Neuron (in vitro differentiated cells): Measurements from ENCODE around the gene SYNGR2.
"Not testable (repeated sequence)": the region's sequence is repeated elsewhere in the genome, so short reads cannot be mapped to it uniquely, and the experiment has no call there.

ENCODE experiments used
- H2AFZ ChIP-seq: one replicate; pipeline ENCODE4 v1.6.1; 2013; ENCODE audit warnings: low read depth, mild to moderate bottlenecking, inconsistent platforms, low read length, moderate library complexity
- H3K27me3 ChIP-seq: one replicate; pipeline ENCODE4 v1.6.1; 2013; ENCODE audit warnings: low read length; ENCODE audit not compliant: insufficient read depth
- H3K36me3 ChIP-seq: one replicate; pipeline ENCODE4 v1.6.1; 2013; ENCODE audit warnings: low read length; ENCODE audit not compliant: insufficient read depth
- H3K4me1 ChIP-seq: one replicate; pipeline ENCODE4 v1.6.1; 2013; ENCODE audit warnings: low read length; ENCODE audit not compliant: insufficient read depth
- H3K4me3 ChIP-seq: 2 replicates; pipeline ENCODE4 v1.5.1; 2013; ENCODE audit warnings: mild to moderate bottlenecking, low read length, moderate library complexity
- H3K9me3 ChIP-seq: one replicate; pipeline ENCODE4 v1.6.1; 2013; ENCODE audit warnings: low read length

Gene SYNGR2

DNA sequence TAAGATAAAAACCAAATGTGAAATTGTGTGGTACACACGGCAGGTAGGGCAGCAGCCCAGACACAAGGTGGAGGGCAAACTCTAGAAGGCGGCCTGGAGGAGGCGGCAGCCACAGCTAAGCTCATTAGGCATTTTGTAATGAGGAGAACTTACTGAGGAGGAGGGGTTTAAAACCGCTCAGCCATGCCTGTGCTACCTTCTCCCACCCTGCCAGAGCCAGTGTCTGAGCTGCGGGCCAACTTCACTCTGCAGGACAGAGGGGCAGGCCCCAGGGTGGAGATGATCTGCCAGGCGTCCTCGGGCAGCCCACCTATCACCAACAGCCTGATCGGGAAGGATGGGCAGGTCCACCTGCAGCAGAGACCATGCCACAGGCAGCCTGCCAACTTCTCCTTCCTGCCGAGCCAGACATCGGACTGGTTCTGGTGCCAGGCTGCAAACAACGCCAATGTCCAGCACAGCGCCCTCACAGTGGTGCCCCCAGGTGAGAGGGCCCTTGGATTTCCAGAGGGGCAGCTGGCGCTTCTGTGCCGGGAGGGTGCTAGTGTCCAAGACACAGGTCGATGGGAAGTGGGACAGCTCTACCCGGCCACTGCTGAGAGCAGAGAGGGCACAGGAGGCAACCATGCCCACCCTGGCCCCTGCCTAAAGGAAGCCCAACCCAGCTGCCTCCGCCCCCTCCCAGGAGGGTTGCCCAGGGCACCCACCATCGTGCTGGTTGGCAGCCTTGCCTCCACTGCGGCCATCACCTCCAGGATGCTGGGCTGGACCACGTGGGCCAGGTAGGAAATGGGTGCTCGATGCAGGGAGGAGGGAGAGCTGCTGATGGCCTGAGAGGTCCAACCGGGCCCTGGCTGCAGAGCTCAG is 4.3 kb upstream of the SYNGR2 start:
- H3K4me3 ChIP-seq, result no peak overlapping the region
- no peaks in the 10 kb centered on the region for H3K36me3 ChIP-seq
- H3K4me1 ChIP-seq, result peaks cover 7% of the 10 kb centered on the region
- H3K9me3 ChIP-seq, result no peaks in the 10 kb centered on the region
- H2AFZ ChIP-seq, result no peak overlapping the region
- H3K27me3 ChIP-seq, result peaks cover 5% of the 10 kb centered on the region

DNA sequence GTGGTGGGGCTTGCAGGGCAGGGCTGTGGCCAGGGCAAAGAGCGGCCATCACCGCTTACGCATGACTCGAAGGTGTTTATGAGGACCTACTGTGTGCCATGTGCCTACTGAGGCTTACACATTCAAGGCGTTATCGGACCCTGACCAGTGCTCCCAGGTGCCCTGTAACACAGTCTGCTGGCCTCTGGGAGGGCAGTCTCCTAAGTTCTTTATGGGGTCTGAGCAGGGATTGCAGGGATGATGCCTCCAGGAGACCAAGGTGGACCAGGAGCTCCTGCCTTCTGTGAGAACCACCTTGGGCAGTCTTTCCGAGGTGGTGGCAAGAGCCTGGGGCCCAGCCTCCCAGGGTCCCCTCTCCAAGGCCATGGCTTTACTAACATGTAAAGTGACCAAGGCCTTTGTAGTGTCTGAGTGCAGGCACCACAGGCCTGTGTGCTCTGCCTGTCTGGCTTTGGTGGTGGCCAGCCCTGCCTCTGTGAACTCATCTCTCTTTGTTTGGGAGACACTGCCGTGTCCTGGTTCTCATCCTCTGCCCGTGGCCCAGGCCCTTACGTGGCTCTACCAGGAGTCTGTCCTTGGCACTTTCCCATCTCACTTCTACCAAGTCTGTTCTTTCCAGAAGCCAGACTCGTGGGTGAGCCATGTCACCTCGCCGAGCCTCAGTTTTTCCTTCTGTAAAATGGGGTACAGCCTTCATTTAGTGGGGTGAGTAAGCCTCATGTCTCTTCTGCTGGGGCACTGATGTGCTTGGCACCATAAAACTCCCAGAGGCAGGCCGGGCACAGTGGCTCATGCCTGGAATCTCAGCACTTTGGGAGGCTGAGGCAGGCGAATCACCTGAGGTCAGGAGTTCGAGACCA is 3.4 kb upstream of the SYNGR2 start:
- Histone ChIP-seq H3K36me3 (no peaks in the 10 kb centered on the region), H3K27me3 (peaks cover 5% of the 10 kb centered on the region)

DNA sequence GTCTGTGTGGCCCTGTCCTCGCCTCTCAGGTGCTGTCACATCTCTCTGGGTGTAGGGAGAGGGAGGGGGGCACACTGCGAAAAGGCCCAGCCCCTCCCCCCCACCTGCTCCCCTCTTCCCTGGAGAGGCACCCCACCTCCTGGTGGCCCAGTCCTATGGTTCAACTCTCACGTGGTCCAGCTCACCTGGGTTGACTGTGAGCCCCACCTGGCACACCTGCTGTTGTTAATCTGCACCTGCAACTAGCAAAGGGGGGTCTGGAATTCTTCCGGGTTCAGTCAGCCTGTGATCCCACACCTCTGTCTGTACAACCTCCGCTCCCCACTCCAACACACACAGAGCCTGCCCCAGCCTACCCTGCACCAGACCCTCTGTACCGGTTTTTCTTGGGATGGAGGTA is 2.0 kb upstream of the SYNGR2 start:
- Histone ChIP-seq H3K27me3 (no peaks in the 10 kb centered on the region), H3K4me1 (peaks cover 9% of the 10 kb centered on the region), H3K9me3 (no peaks in the 10 kb centered on the region), H3K4me3 (no peak overlapping the region), H3K36me3 (peaks cover 3% of the 10 kb centered on the region), H2AFZ (no peak overlapping the region)

More for the DNA sequence above, 3.4 kb upstream of the SYNGR2 start:
- Histone ChIP-seq H3K4me1 (peaks cover 9% of the 10 kb centered on the region), H3K4me3 (no peak overlapping the region), H3K9me3 (no peaks in the 10 kb centered on the region), H2AFZ (no peak overlapping the region)

DNA sequence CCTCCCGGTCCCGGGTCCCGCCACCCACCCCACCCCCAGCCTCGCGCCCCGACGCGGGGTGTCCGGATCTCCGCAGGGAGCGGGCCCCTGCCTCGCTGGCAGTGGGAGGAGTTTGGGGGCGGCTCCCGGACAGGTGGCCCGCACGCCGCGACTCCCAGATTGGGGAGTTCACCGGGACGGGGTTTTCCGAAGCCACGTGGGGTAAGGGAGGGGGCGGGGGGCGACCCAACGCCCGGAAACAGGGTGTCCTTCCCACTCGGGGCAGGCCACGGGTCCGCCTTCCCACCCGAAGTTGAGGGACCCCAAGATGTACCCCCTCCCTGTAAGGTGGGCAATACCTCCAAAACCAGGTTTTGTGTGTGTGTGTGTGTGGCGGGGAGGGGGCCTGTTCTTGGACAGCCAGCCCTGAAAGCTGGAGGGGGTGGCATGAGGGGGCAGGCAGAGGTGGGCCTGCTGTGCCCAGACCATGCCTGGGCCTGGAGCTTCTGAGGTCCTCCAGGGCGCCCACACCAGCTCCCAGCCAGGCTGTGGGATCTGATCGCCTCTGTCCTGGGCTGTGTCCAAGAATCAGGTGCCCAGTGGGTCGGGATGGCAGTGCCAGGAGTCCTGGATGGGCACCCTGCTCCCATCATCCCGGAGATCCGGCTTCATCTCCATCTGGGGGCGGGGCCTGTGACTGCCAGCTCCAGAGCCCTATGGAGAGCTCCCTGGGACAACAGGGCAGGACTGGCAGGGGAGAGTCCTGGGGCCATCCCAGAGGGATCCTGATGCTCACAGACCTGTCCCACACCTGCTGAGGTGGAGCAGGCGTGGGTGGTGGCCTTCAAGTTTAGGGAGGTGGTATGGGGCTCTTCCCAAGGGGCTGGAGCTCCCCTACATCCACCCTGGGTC is 767 bp downstream of the SYNGR2 start:
- Histone ChIP-seq H3K27me3 (no peaks in the 10 kb centered on the region), H3K9me3 (no peaks in the 10 kb centered on the region)

DNA sequence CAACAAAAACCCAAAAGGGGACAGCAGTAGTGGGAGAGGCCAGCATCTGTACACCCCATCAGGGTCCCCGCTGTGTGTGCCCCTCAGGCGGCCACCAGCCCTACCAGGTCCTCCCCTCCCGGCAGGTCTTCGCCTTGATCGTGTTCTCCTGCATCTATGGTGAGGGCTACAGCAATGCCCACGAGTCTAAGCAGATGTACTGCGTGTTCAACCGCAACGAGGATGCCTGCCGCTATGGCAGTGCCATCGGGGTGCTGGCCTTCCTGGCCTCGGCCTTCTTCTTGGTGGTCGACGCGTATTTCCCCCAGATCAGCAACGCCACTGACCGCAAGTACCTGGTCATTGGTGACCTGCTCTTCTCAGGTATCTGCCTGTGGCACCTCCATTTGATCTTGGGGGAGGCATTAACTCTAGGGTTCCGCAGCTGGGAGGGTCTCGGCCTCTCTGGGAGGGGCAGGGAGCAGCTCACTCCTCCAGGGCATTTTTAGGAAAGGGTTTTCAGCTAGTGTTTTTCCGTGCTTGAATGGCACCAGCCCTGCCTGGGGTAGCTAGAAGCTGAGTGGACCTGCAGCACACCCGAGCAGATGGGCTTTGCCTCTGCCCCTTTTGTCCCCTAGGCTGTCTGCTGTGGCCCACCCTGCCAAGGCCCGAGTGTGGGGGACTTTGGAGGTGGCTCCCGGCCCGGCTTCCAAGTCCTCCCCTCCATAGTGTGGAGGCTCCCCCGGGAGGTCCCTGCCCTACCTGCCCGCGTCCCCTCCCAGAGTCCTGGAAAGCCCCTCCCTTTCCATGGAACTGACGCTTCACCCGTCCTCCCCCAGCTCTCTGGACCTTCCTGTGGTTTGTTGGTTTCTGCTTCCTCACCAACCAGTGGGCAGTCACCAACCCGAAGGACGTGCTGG is 2.6 kb downstream of the SYNGR2 start:
- H2AFZ ChIP-seq, result no peak overlapping the region
- H3K9me3 ChIP-seq, result no peaks in the 10 kb centered on the region
- H3K36me3 ChIP-seq, result peaks cover 21% of the 10 kb centered on the region
- no peaks in the 10 kb centered on the region for H3K27me3 ChIP-seq
- H3K4me1 ChIP-seq, result peaks cover 11% of the 10 kb centered on the region
- H3K4me3 ChIP-seq, result no peak overlapping the region

More for the DNA sequence above, 767 bp downstream of the SYNGR2 start:
- H3K36me3 ChIP-seq, result peaks cover 8% of the 10 kb centered on the region
- peak overlapping the region; percentile 57 for H3K4me3 ChIP-seq
- peaks cover 11% of the 10 kb centered on the region for H3K4me1 ChIP-seq
- peak overlapping the region; percentile 92 for H2AFZ ChIP-seq

DNA sequence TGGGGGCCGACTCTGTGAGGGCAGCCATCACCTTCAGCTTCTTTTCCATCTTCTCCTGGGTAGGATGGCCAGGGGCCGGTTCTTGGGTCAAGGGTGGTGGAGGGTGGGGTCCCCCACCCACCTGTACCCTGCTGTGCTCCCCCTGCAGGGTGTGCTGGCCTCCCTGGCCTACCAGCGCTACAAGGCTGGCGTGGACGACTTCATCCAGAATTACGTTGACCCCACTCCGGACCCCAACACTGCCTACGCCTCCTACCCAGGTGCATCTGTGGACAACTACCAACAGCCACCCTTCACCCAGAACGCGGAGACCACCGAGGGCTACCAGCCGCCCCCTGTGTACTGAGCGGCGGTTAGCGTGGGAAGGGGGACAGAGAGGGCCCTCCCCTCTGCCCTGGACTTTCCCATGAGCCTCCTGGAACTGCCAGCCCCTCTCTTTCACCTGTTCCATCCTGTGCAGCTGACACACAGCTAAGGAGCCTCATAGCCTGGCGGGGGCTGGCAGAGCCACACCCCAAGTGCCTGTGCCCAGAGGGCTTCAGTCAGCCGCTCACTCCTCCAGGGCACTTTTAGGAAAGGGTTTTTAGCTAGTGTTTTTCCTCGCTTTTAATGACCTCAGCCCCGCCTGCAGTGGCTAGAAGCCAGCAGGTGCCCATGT is 3.3 kb downstream of the SYNGR2 start:
- H3K9me3 ChIP-seq, result not testable (repeated sequence)

DNA sequence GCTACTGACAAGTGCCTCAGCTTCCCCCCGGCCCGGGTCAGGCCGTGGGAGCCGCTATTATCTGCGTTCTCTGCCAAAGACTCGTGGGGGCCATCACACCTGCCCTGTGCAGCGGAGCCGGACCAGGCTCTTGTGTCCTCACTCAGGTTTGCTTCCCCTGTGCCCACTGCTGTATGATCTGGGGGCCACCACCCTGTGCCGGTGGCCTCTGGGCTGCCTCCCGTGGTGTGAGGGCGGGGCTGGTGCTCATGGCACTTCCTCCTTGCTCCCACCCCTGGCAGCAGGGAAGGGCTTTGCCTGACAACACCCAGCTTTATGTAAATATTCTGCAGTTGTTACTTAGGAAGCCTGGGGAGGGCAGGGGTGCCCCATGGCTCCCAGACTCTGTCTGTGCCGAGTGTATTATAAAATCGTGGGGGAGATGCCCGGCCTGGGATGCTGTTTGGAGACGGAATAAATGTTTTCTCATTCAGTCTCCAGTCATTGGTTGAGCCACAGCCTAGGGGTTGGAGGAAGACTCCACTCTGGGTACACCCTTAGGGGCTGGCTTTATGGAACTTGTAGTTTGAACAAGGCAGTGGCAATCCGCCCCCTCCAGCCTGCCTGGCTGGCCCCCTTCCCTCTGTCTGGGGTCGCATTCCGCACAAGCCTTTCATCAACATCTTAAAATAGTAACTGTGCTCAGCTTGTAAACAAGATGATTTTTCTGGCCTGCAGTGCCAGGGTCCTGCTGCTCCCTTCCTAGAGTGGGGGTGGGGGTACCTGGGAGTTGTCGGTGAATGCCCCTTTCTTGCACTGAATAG is 4.1 kb downstream of the SYNGR2 start:
- Histone ChIP-seq H3K4me3 (no peak overlapping the region), H3K27me3 (no peaks in the 10 kb centered on the region), H3K36me3 (peaks cover 25% of the 10 kb centered on the region), H3K9me3 (no peaks in the 10 kb centered on the region), H2AFZ (no peak overlapping the region), H3K4me1 (peaks cover 11% of the 10 kb centered on the region)

More for the DNA sequence above, 3.3 kb downstream of the SYNGR2 start:
- Histone ChIP-seq H3K4me1 (peaks cover 11% of the 10 kb centered on the region), H3K36me3 (peaks cover 25% of the 10 kb centered on the region)
- not testable (repeated sequence) for H3K4me3 ChIP-seq, H3K27me3 ChIP-seq, H2AFZ ChIP-seq

DNA sequence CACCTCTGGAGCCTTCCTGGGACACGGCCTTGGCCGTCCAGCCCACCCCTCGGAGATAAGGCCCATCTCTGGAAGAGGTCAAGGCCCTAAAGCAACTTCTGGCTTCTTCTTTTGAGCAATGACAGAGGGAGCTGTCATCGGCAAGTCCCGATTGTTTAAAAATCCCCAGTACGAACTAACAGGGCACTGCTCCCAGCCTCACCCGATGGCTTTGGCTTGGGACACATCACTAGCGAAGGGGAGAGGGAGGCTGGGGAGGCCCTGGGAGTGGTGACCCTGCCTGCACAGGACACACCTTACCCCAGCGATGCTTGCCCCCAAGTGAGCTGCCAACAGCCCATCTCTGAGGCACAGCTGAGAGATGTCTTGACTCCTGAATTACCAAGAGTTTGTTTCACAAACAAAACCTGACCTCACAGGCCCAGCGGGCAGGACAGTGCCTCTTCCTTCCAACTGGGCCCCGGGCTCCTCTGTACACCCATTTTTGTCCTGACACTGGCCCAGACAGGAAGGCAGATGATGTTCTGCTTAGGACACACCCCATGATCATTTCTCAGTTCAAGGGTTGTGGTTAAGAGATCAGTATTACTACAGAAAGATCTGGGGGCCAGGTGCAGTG is 4.8 kb downstream of the SYNGR2 start:
- no peaks in the 10 kb centered on the region for H3K27me3 ChIP-seq
- H3K36me3 ChIP-seq, result peaks cover 26% of the 10 kb centered on the region
- peaks cover 7% of the 10 kb centered on the region for H3K4me1 ChIP-seq
- H2AFZ ChIP-seq, result no peak overlapping the region
- no peaks in the 10 kb centered on the region for H3K9me3 ChIP-seq
- H3K4me3 ChIP-seq, result no peak overlapping the region

DNA sequence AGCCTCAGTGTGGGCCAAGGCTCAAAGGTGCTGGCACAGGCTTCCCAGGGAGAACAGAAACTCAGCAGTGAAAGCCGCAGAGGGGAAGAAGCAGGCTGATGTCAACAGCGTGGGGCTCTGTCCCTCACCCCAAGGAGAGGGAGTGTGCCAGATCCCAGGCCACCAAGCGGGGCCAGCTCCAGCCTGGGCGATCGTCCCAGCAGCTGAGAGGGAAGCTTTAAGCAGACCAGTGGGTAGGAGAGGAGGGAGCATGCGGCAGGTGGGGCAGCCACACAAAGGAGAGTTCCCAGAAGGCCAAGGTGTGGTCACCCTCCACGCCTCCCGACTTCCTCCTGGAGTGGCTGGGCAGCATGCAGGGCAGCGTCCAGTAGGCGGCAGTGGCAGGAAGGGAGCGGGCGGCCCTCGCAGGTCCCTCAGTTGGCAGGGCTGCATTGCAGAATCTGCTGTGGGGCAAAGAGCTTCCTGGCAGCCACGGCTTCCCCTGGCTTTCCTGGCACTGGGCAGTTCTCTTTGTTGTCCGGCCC is 6.0 kb downstream of the SYNGR2 start:
- peaks cover 37% of the 10 kb centered on the region for H3K36me3 ChIP-seq
- no peaks in the 10 kb centered on the region for H3K27me3 ChIP-seq
- peaks cover 2% of the 10 kb centered on the region for H3K4me1 ChIP-seq

DNA sequence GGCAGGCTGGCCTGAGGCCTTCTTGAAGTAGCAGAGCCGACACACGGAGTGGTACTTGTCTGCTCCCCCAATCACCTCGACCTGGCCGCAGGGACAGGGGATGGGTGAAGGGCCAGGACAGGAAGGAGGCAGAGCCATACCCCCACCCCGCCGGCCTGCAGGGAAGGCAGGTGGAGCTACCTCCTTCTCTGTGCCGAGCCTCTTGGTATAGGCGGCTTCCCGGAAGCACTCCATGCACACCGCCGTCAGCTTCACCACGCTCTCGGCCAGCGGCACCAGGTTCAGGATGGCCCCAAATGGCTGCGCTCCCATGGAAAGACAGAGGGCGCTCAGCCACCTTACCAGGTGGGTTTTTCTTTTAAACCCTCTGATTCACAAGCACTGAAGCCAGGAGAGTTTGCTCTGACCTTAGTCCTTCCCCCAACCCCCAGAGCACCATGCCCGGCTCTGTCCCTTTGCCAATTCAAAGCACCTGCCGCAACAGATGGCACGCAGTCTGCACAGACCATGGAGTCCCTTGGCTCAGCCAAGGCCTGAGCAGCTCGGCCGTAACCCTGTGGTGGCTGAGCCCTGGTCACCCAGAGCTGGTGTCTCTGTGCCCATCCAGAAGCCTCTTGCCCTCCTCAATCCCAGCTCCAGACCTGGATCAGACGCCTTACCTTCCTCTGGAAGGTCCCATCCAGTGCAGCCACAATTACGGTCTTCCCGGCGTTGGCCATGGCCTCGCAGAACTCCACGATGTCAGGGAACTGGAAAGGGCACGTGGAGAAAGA is 6.7 kb downstream of the SYNGR2 start:
- Histone ChIP-seq H3K27me3 (no peaks in the 10 kb centered on the region), H2AFZ (no peak overlapping the region), H3K4me3 (no peak overlapping the region), H3K4me1 (peaks cover 2% of the 10 kb centered on the region), H3K9me3 (no peaks in the 10 kb centered on the region), H3K36me3 (peaks cover 43% of the 10 kb centered on the region)

More for the DNA sequence above, 6.0 kb downstream of the SYNGR2 start:
- H3K4me3 ChIP-seq, result no peak overlapping the region
- no peak overlapping the region for H2AFZ ChIP-seq
- no peaks in the 10 kb centered on the region for H3K9me3 ChIP-seq
